ENCODE measurements around the gene CNTNAP2.

The CNTNAP2 gene

DNA sequence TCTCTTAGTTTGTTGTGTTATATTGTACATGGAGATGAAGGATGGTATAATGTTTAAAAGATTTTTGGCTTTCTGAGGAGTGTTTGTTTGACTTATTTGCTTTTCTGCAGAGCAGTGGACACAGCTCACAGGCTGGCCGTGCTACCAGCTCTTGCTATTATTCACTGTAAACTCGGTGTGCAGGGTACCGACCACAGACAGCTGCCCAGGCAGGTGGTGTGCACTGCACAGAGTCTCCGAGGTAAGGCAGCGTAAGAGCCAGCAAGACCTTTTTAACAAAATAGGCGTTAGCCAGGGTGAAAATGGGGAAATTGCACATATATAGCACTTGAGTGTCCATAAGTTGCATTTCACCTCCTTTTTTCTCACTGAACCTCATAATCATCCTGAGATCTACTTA is 438.0 kb downstream of the CNTNAP2 start:
- DNase-seq (ENCODE audit: extremely low spot score): no peak
- POLR2A ChIA-PET: no interaction called here
- TF ChIP-seq BHLHE40 (IDR thresholded peaks at IDR 0.05; ENCODE audit: borderline replicate concordance): no peak
- no peak for TF ChIP-seq SP1 (IDR thresholded peaks at IDR 0.05)
- TF ChIP-seq LEF1 (IDR thresholded peaks at IDR 0.05; ENCODE audit: borderline replicate concordance): no peak
- TF ChIP-seq, protein P1, sequence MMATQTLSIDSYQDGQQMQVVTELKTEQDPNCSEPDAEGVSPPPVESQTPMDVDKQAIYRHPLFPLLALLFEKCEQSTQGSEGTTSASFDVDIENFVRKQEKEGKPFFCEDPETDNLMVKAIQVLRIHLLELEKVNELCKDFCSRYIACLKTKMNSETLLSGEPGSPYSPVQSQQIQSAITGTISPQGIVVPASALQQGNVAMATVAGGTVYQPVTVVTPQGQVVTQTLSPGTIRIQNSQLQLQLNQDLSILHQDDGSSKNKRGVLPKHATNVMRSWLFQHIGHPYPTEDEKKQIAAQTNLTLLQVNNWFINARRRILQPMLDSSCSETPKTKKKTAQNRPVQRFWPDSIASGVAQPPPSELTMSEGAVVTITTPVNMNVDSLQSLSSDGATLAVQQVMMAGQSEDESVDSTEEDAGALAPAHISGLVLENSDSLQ (IDR thresholded peaks at IDR 0.05): no peak
- TF ChIP-seq FOXA1 (IDR thresholded peaks at IDR 0.05): no peak
- no peak for TF ChIP-seq NFRKB (IDR thresholded peaks at IDR 0.05)
- no peak for TF ChIP-seq ELF4 (IDR thresholded peaks at IDR 0.05)
- no peak for TF ChIP-seq L3MBTL2 (conservative IDR thresholded peaks at IDR 0.05)
- TF ChIP-seq TARDBP (IDR thresholded peaks at IDR 0.05): no peak
- TF ChIP-seq HDGF (IDR thresholded peaks at IDR 0.05; ENCODE audit: borderline replicate concordance): no peak
- TF ChIP-seq ARNT (IDR thresholded peaks at IDR 0.05): no peak
- TF ChIP-seq ZNF384 (IDR thresholded peaks at IDR 0.05): no peak
- TF ChIP-seq FOXK2 (IDR thresholded peaks at IDR 0.05): no peak
- CTCF ChIA-PET: no interaction called here

DNA sequence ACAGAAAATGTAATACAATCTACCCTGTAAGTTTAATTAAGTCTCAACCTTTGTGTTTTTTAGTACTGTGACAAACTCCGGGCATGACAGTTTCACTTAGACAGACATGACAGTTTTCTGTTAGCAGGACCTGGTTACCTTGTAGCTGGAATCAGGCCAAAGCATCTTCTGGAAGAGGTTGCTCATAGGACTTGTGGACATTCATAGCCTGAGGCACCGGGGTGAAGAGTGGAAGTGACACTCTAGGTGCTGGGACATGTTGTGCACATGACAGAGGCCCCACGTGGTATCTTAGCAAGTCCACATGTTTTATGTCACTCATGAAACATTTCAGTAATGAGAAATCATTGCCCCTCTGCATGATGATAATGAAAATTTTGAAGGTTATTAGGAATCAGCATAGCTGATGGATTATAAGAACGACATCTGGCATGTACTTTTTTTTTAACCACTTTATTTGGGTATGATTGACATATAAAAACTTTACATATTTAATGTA is 441.4 kb downstream of the CNTNAP2 start:
- CTCF ChIA-PET: no interaction called here
- no peak for DNase-seq (ENCODE audit: extremely low spot score)
- TF ChIP-seq ARNT (IDR thresholded peaks at IDR 0.05) (no peak), SP1 (IDR thresholded peaks at IDR 0.05) (no peak), ZNF384 (IDR thresholded peaks at IDR 0.05) (no peak), L3MBTL2 (conservative IDR thresholded peaks at IDR 0.05) (no peak), LEF1 (IDR thresholded peaks at IDR 0.05; ENCODE audit: borderline replicate concordance) (no peak), NFRKB (IDR thresholded peaks at IDR 0.05) (no peak), ELF4 (IDR thresholded peaks at IDR 0.05) (no peak), TARDBP (IDR thresholded peaks at IDR 0.05) (no peak), BHLHE40 (IDR thresholded peaks at IDR 0.05; ENCODE audit: borderline replicate concordance) (no peak), FOXK2 (IDR thresholded peaks at IDR 0.05) (no peak), CTBP1 (IDR thresholded peaks at IDR 0.05; ENCODE audit: borderline replicate concordance) (no peak), SUZ12 (IDR thresholded peaks at IDR 0.05) (no peak), FOXM1 (IDR thresholded peaks at IDR 0.05; ENCODE audit: borderline replicate concordance) (no peak)
- TF ChIP-seq, protein P1 (IDR thresholded peaks at IDR 0.05): no peak
- POLR2A ChIA-PET: no interaction called here

DNA sequence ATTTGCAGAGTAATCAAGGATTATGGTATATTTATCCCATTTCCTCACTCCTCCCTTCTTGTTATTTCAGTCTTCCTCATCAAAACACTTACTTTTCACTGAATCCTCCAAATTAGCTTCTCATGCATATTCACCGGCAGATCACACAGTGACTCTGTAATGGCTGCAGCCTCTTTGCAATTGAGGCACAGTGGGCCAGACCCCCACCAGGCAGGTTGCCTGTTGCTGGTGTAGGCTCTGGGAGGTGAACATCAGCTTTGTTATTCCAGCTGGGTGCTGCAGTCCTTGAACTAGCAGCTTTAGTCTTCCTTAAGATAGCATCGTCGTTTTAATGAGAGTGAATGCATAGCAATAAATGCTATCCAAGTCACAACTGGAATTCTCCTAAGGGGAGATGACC is 449.3 kb downstream of the CNTNAP2 start:
- DNase-seq (ENCODE audit: extremely low spot score): no peak
- ChIA-PET CTCF (no interaction called here), POLR2A (no interaction called here)
- TF ChIP-seq TARDBP (IDR thresholded peaks at IDR 0.05) (no peak), L3MBTL2 (conservative IDR thresholded peaks at IDR 0.05) (no peak), SUZ12 (IDR thresholded peaks at IDR 0.05) (no peak), ARNT (IDR thresholded peaks at IDR 0.05) (no peak), SP1 (IDR thresholded peaks at IDR 0.05) (no peak), FOXA1 (IDR thresholded peaks at IDR 0.05) (no peak), FOXK2 (IDR thresholded peaks at IDR 0.05) (no peak), BHLHE40 (IDR thresholded peaks at IDR 0.05; ENCODE audit: borderline replicate concordance) (no peak), LEF1 (IDR thresholded peaks at IDR 0.05; ENCODE audit: borderline replicate concordance) (no peak), CTBP1 (IDR thresholded peaks at IDR 0.05; ENCODE audit: borderline replicate concordance) (no peak), HDGF (IDR thresholded peaks at IDR 0.05; ENCODE audit: borderline replicate concordance) (no peak), ZNF384 (IDR thresholded peaks at IDR 0.05) (no peak), NFRKB (IDR thresholded peaks at IDR 0.05) (no peak)
- TF ChIP-seq, protein P1 (IDR thresholded peaks at IDR 0.05): no peak

DNA sequence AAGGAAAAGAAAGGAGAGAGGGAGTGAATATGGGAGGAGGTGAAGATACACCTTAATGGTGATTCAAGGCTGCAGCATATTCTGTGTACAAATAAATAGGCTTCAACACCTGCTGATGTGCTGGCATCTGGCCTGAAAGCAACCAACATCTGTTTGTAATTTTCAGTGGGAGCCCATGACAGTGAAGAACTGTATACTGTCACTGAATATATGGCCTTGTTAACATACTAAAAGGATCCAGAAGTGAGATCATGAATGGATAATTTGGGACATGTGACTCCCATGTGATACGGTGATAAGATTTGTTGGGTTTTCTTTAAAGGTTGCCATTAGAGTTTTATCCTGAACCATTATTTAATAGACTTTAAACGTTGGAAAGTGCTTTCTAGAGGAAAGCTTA is 459.3 kb downstream of the CNTNAP2 start:
- TF ChIP-seq FOXA1 (IDR thresholded peaks at IDR 0.05) (no peak), SUZ12 (IDR thresholded peaks at IDR 0.05) (no peak), ARNT (IDR thresholded peaks at IDR 0.05) (no peak), NFRKB (IDR thresholded peaks at IDR 0.05) (no peak), ELF4 (IDR thresholded peaks at IDR 0.05) (no peak), BHLHE40 (IDR thresholded peaks at IDR 0.05; ENCODE audit: borderline replicate concordance) (no peak), CTBP1 (IDR thresholded peaks at IDR 0.05; ENCODE audit: borderline replicate concordance) (no peak), HDGF (IDR thresholded peaks at IDR 0.05; ENCODE audit: borderline replicate concordance) (no peak), L3MBTL2 (conservative IDR thresholded peaks at IDR 0.05) (no peak), FOXM1 (IDR thresholded peaks at IDR 0.05; ENCODE audit: borderline replicate concordance) (no peak), FOXK2 (IDR thresholded peaks at IDR 0.05) (no peak), TARDBP (IDR thresholded peaks at IDR 0.05) (no peak), LEF1 (IDR thresholded peaks at IDR 0.05; ENCODE audit: borderline replicate concordance) (no peak), SP1 (IDR thresholded peaks at IDR 0.05) (no peak)
- TF ChIP-seq, protein P1 (IDR thresholded peaks at IDR 0.05): no peak
- DNase-seq (ENCODE audit: extremely low spot score): no peak
- ChIA-PET POLR2A (no interaction called here), CTCF (no interaction called here)

DNA sequence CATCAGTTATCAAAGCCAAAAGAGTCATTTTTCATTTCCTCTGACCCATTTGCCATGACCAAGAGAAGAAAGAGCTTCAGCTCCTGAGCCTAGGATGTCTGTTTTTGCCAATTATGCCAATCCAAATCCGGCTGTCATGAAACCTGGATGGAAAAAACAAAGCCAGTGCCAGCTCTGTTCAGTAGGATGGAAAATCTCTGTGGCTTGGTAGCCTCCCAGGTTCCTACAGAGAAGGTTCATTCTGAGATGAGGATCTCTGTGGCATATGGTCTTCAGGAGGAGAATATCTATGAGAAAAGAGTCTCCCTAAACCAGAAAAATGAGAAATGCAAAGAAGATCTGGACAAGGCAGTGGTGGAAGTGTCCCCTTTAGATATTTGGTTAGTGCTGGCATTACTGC is 475.4 kb downstream of the CNTNAP2 start:
- DNase-seq (ENCODE audit: extremely low spot score): no peak
- TF ChIP-seq ZNF384 (IDR thresholded peaks at IDR 0.05): no peak
- TF ChIP-seq FOXK2 (IDR thresholded peaks at IDR 0.05): no peak
- TF ChIP-seq ELF4 (IDR thresholded peaks at IDR 0.05): no peak
- no peak for TF ChIP-seq L3MBTL2 (conservative IDR thresholded peaks at IDR 0.05)
- no peak for TF ChIP-seq HDGF (IDR thresholded peaks at IDR 0.05; ENCODE audit: borderline replicate concordance)
- TF ChIP-seq SP1 (IDR thresholded peaks at IDR 0.05): no peak
- POLR2A ChIA-PET: no interaction called here
- CTCF ChIA-PET: no interaction called here

DNA sequence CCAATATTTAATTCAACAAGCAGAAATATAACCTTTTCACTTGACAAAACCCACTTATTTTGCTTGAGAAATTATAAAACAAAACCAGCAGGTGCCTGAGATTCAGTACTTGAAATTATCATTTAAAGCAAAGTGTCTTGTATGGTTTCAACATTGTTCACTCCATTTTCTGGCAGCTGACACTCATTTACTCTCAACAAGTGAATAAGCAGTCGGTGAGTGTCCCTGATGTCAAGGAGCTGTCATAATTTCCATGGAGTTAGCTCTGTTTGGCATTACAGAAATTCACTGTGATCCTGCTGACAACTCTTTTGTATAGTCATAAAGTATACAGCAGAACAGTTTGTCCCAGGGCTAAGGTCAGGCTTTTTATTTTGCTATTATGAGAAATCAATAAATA is 490.0 kb downstream of the CNTNAP2 start:
- no peak for DNase-seq (ENCODE audit: extremely low spot score)
- ChIA-PET CTCF (no interaction called here), POLR2A (no interaction called here)
- TF ChIP-seq FOXM1 (IDR thresholded peaks at IDR 0.05; ENCODE audit: borderline replicate concordance): no peak
- no peak for TF ChIP-seq L3MBTL2 (conservative IDR thresholded peaks at IDR 0.05)
- no peak for TF ChIP-seq ELF4 (IDR thresholded peaks at IDR 0.05)
- TF ChIP-seq SUZ12 (IDR thresholded peaks at IDR 0.05): no peak
- no peak for TF ChIP-seq BHLHE40 (IDR thresholded peaks at IDR 0.05; ENCODE audit: borderline replicate concordance)
- TF ChIP-seq FOXA1 (IDR thresholded peaks at IDR 0.05): no peak
- TF ChIP-seq LEF1 (IDR thresholded peaks at IDR 0.05; ENCODE audit: borderline replicate concordance): no peak
- TF ChIP-seq, protein P1 (IDR thresholded peaks at IDR 0.05): no peak
- no peak for TF ChIP-seq ARNT (IDR thresholded peaks at IDR 0.05)
- TF ChIP-seq SP1 (IDR thresholded peaks at IDR 0.05): no peak
- TF ChIP-seq CTBP1 (IDR thresholded peaks at IDR 0.05; ENCODE audit: borderline replicate concordance): no peak
